PC-3 (cell line): ENCODE data around the gene SART3.

ENCODE experiments used
- CTCF ChIP-seq: fragments of 300-600 bp; sonication (generic); conservative IDR thresholded peaks from 2 replicates; pipeline ENCODE4 v1.5.1; 2017; ENCODE audit warnings: antibody characterized with exemption, low read depth, mild to moderate bottlenecking, low read length
- EZH2 ChIP-seq: fragments of 300-600 bp; sonication (generic); IDR thresholded peaks from one replicate; pipeline ENCODE4 v1.6.1; 2017; ENCODE audit warnings: antibody characterized with exemption, mild to moderate bottlenecking, low read length; ENCODE audit not compliant: unreplicated experiment

- TF ChIP-seq CTCF (no peak), EZH2 (no peak)
Measured at GRCh38 chr12:108553799-108554198, 7.2 kb downstream of the SART3 start.
